Activated naive CD4-positive, alpha-beta T cell treated with anti-CD3 and anti-CD28 coated beads, Interleukin-2, amount 50 U/mL, for 72 hours (primary cell): ENCODE results near the gene SNX1. TPM values are rescaled to one million over a fixed set of nuclear protein-coding genes. Genes with fewer than 3 reads are reported as not detected.
"Not testable (repeated sequence)": the region's sequence is repeated elsewhere in the genome, so short reads cannot be mapped to it uniquely, and the experiment has no call there.

Source experiments
- ATAC-seq, 2 donors: fragments of 150-1000 bp; cut with Tn5 transposase; 2 replicates each; pipeline ENCODE4 v1.10.0; 2021; ENCODE audit warnings: mild to moderate bottlenecking in 2 of 2, moderate library complexity in 2 of 2
- DNase-seq, 2 donors: peaks; one replicate each; pipeline ENCODE4 v3.0.0; 2021 to 2022; ENCODE audit warnings: low spot score in 2 of 2
- H3K27ac Mint-ChIP-seq, 2 donors: one replicate each; pipeline ENCODE4 v1.8.0; 2022; ENCODE audit warnings: mild to moderate bottlenecking in 2 of 2, mixed read lengths in 2 of 2
- H3K36me3 Mint-ChIP-seq, 2 donors: one replicate each; pipeline ENCODE4 v1.8.0; 2022; ENCODE audit warnings: mixed read lengths in 2 of 2
- H3K9me3 Mint-ChIP-seq, 2 donors: one replicate each; pipeline ENCODE4 v1.8.0; 2022; ENCODE audit warnings: mixed read lengths in 2 of 2
- total RNA-seq, 2 donors: library from RNA; stranded (reverse); gene quantifications; one replicate each; pipeline ENCODE4 v1.2.3, GENCODE V29; 2022

The SNX1 gene
- total RNA-seq, 2 donors from 2014 or later = 58.8 to 128 TPM

GRCh38 chr15:64102497-64102896 is 6.7 kb downstream of the SNX1 start:
- ATAC-seq (no peak), DNase-seq (no peak)
- Mint-ChIP-seq H3K27ac (no peak overlapping the region), H3K36me3 (peaks cover 0 to 10% of the 10 kb centered on the region in 2 donors), H3K9me3 (peaks cover 0 to 4% of the 10 kb centered on the region in 2 donors)

- H3K27ac Mint-ChIP-seq = no peak overlapping the region
- no peak for ATAC-seq
- DNase-seq = no peak
- H3K36me3 Mint-ChIP-seq = peaks cover 0 to 5% of the 10 kb centered on the region in 2 donors
- H3K9me3 Mint-ChIP-seq = peaks cover 0 to 4% of the 10 kb centered on the region in 2 donors
These were observed 9.4 kb downstream of the SNX1 start for GRCh38 chr15:64105113-64105704.

- DNase-seq (no peak), ATAC-seq (no peak)
- no peak overlapping the region for H3K27ac Mint-ChIP-seq
- H3K9me3 Mint-ChIP-seq = peaks cover 0 to 3% of the 10 kb centered on the region in 2 donors
- H3K36me3 Mint-ChIP-seq = peaks cover 0 to 4% of the 10 kb centered on the region in 2 donors
These were observed 11.6 kb downstream of the SNX1 start for GRCh38 chr15:64107337-64107736.

- peak overlapping the region; percentile 19 to 26 for H3K27ac Mint-ChIP-seq
- not testable (repeated sequence) for H3K9me3 Mint-ChIP-seq, ATAC-seq
These were observed 14.4 kb downstream of the SNX1 start for GRCh38 chr15:64110108-64110701.

GRCh38 chr15:64110950-64111678 is 15.3 kb downstream of the SNX1 start:
- ATAC-seq = no peak
- no peak for DNase-seq
- Mint-ChIP-seq H3K36me3 (peaks cover 0 to 15% of the 10 kb centered on the region in 2 donors), H3K9me3 (no peaks in the 10 kb centered on the region), H3K27ac (peak overlapping the region; percentile 19 to 32)

More at GRCh38 chr15:64110108-64110701, 14.4 kb downstream of the SNX1 start:
- H3K36me3 Mint-ChIP-seq = peaks cover 0 to 15% of the 10 kb centered on the region in 2 donors
- not testable (repeated sequence) for DNase-seq

- H3K27ac Mint-ChIP-seq = peak overlapping the region in 1 of 2 donors; percentile 32
- no peak for ATAC-seq
- no peak for DNase-seq
- no peaks in the 10 kb centered on the region for H3K9me3 Mint-ChIP-seq
- peaks cover 0 to 15% of the 10 kb centered on the region in 2 donors for H3K36me3 Mint-ChIP-seq
These were observed 15.9 kb downstream of the SNX1 start for GRCh38 chr15:64111679-64112050.

- DNase-seq (no peak), ATAC-seq (no peak)
- Mint-ChIP-seq H3K27ac (peak overlapping the region in 1 of 2 donors; percentile 38), H3K36me3 (peaks cover 0 to 15% of the 10 kb centered on the region in 2 donors), H3K9me3 (no peaks in the 10 kb centered on the region)
These were observed 16.4 kb downstream of the SNX1 start for GRCh38 chr15:64112073-64112772.

- Mint-ChIP-seq H3K36me3 (peaks cover 0 to 15% of the 10 kb centered on the region in 2 donors), H3K27ac (peak overlapping the region in 1 of 2 donors; percentile 38), H3K9me3 (no peaks in the 10 kb centered on the region)
- no peak for DNase-seq
- peak; percentile 39 to 86 for ATAC-seq
These were observed 17.1 kb downstream of the SNX1 start for GRCh38 chr15:64112904-64113303.

GRCh38 chr15:64117759-64118487 is 22.1 kb downstream of the SNX1 start:
- no peaks in the 10 kb centered on the region for H3K9me3 Mint-ChIP-seq
- H3K36me3 Mint-ChIP-seq = peaks cover 0 to 9% of the 10 kb centered on the region in 2 donors

GRCh38 chr15:64120322-64120721 is 24.5 kb downstream of the SNX1 start:
- not testable (repeated sequence) for ATAC-seq, H3K27ac Mint-ChIP-seq, H3K36me3 Mint-ChIP-seq

More at GRCh38 chr15:64117759-64118487, 22.1 kb downstream of the SNX1 start:
- DNase-seq (no peak), ATAC-seq (no peak)
- peak overlapping the region in 1 of 2 donors; percentile 15 for H3K27ac Mint-ChIP-seq

GRCh38 chr15:64121614-64122013 is 25.8 kb downstream of the SNX1 start:
- Mint-ChIP-seq H3K36me3 (peaks cover 5 to 6% of the 10 kb centered on the region in 2 donors), H3K27ac (no peak overlapping the region), H3K9me3 (no peaks in the 10 kb centered on the region)
- DNase-seq (no peak), ATAC-seq (no peak)

More at GRCh38 chr15:64120322-64120721, 24.5 kb downstream of the SNX1 start:
- DNase-seq, H3K9me3 Mint-ChIP-seq: not testable (repeated sequence)

GRCh38 chr15:64122444-64122843 is 26.7 kb downstream of the SNX1 start:
- H3K36me3 Mint-ChIP-seq = peaks cover 7% of the 10 kb centered on the region in 2 donors
- no peak overlapping the region for H3K27ac Mint-ChIP-seq
- ATAC-seq (no peak), DNase-seq (no peak)
- H3K9me3 Mint-ChIP-seq = no peaks in the 10 kb centered on the region

- Mint-ChIP-seq H3K27ac (no peak overlapping the region), H3K9me3 (no peaks in the 10 kb centered on the region), H3K36me3 (peaks cover 11 to 12% of the 10 kb centered on the region in 2 donors)
- DNase-seq (no peak), ATAC-seq (no peak)
These were observed 27.2 kb downstream of the SNX1 start for GRCh38 chr15:64122936-64123351.

GRCh38 chr15:64125978-64126377 is 30.2 kb downstream of the SNX1 start:
- Mint-ChIP-seq H3K9me3 (no peaks in the 10 kb centered on the region), H3K36me3 (peaks cover 11 to 15% of the 10 kb centered on the region in 2 donors), H3K27ac (no peak overlapping the region)
- ATAC-seq (no peak), DNase-seq (no peak)

GRCh38 chr15:64127521-64128270 is 31.9 kb downstream of the SNX1 start:
- H3K27ac Mint-ChIP-seq = no peak overlapping the region

More at GRCh38 chr15:64127521-64128270, 31.9 kb downstream of the SNX1 start:
- Mint-ChIP-seq H3K9me3 (no peaks in the 10 kb centered on the region), H3K36me3 (peaks cover 15 to 25% of the 10 kb centered on the region in 2 donors)
- ATAC-seq = no peak
- no peak for DNase-seq
